Fibroblast of lung (primary cell): Measurements from ENCODE around the gene CUL2.

Experiments used
- EZH2 ChIP-seq: IDR thresholded peaks from 2 replicates; pipeline ENCODE4 v1.5.1; 2012; ENCODE audit warnings: low read length, control low read depth, mild to moderate bottlenecking; ENCODE audit errors: missing control alignments
- TF ChIP-seq, protein P1 (sequence below), 2 donors: IDR thresholded peaks in 1 of 2; conservative IDR thresholded peaks in 1 of 2; 1 replicate in 1 of 2; 2 replicates in 1 of 2; pipeline ENCODE4 v1.5.1; 2011 to 2012; ENCODE audit warnings: low read length in 2 of 2, control low read depth in 1 of 2, inconsistent platforms in 1 of 2, low read depth in 1 of 2, mild to moderate bottlenecking in 1 of 2

- TF ChIP-seq, protein P1, sequence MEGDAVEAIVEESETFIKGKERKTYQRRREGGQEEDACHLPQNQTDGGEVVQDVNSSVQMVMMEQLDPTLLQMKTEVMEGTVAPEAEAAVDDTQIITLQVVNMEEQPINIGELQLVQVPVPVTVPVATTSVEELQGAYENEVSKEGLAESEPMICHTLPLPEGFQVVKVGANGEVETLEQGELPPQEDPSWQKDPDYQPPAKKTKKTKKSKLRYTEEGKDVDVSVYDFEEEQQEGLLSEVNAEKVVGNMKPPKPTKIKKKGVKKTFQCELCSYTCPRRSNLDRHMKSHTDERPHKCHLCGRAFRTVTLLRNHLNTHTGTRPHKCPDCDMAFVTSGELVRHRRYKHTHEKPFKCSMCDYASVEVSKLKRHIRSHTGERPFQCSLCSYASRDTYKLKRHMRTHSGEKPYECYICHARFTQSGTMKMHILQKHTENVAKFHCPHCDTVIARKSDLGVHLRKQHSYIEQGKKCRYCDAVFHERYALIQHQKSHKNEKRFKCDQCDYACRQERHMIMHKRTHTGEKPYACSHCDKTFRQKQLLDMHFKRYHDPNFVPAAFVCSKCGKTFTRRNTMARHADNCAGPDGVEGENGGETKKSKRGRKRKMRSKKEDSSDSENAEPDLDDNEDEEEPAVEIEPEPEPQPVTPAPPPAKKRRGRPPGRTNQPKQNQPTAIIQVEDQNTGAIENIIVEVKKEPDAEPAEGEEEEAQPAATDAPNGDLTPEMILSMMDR (conservative IDR thresholded peaks at IDR 0.05 in 1 of 2, IDR thresholded peaks at IDR 0.05 in 1 of 2; ENCODE audit: low read depth in 1 of 2, low read length in 2 of 2), result no peak
- TF ChIP-seq EZH2, result no peak
These were observed 6.2 kb upstream of the CUL2 start for GRCh38 chr10:35096312-35096711.
